Erythroblast (primary cell): ENCODE results near the gene CWC15.

Experiments
- GATA1 ChIP-seq: IDR thresholded peaks from 2 replicates; pipeline ENCODE4 v1.6.1; 2011; ENCODE audit warnings: low read depth, mild to moderate bottlenecking, control low read depth, low read length, moderate library complexity
- POLR2A ChIP-seq: IDR thresholded peaks from 2 replicates; pipeline ENCODE4 v1.6.1; 2011; ENCODE audit warnings: mild to moderate bottlenecking, low read length

DNA sequence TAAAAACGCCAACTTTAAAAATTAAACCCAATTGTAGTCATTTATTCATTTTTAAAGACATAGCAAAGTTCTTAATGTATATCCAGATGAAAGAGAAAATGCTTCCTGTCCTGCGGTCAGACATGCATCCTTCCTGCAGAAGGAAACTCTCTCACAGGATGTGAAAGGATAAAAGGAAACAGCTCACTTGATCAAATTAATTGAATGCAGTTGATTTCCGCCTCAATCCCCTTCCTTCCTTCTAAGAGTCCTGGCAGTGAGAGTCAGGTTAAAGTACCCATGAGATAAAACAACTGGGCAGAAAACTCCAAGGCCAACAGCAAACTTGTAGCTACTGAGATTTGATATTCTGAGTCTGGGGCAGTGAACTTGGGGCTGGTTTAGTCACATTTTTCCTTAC, 38.5 kb downstream of the CWC15 start:
- TF ChIP-seq POLR2A = no peak
- no peak for TF ChIP-seq GATA1
